Testis (tissue), 2 donors: ENCODE measurements around the gene ENTPD7.

Experiments
- POLR2A ChIP-seq: fragments of 450-650 bp; IDR thresholded peaks from one replicate; pipeline ENCODE4 v1.6.1; 2017; ENCODE audit warnings: antibody characterized with exemption, mild to moderate bottlenecking, moderate library complexity
- TF ChIP-seq, protein P1 (sequence below), 3 experiments: fragments of 450-650 bp in 2 of 3; fragments of 200-600 bp in 1 of 3; sonication (generic) in 1 of 3; IDR thresholded peaks; one replicate each; pipeline ENCODE4 v1.5.1; 2016 to 2019; ENCODE audit warnings: antibody characterized with exemption in 3 of 3, mild to moderate bottlenecking in 2 of 3, moderate library complexity in 1 of 3

DNA sequence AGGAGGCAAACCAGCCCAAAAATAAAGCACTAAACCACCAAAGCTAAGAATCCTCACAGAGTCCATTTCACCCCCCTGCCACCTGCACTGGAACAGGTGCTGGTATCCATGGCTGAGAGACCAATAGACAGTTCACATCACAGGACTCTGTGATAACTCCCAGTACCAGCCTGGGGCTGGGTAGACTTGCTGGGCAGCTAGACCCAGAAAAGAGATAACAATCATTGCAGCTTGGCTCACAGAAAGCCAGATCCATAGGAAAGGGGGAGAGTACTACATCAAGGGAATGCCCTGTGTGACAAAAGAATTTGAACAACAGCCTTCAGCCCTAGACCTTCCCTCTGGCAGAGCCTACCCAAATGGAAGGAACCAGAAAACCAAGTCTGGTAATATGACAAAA, 25.5 kb upstream of the ENTPD7 start:
- TF ChIP-seq, protein P1, sequence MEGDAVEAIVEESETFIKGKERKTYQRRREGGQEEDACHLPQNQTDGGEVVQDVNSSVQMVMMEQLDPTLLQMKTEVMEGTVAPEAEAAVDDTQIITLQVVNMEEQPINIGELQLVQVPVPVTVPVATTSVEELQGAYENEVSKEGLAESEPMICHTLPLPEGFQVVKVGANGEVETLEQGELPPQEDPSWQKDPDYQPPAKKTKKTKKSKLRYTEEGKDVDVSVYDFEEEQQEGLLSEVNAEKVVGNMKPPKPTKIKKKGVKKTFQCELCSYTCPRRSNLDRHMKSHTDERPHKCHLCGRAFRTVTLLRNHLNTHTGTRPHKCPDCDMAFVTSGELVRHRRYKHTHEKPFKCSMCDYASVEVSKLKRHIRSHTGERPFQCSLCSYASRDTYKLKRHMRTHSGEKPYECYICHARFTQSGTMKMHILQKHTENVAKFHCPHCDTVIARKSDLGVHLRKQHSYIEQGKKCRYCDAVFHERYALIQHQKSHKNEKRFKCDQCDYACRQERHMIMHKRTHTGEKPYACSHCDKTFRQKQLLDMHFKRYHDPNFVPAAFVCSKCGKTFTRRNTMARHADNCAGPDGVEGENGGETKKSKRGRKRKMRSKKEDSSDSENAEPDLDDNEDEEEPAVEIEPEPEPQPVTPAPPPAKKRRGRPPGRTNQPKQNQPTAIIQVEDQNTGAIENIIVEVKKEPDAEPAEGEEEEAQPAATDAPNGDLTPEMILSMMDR (IDR thresholded peaks at IDR 0.05), result no peak
- no peak for TF ChIP-seq POLR2A
